Spleen (tissue), 7 donors: ENCODE measurements around the gene BRAT1.

Experiments used
- POLR2AphosphoS5 ChIP-seq, 3 donors: sonication (generic); formaldehyde crosslinking; IDR thresholded peaks; one replicate each; pipeline ENCODE4 v1.5.1; 2017; ENCODE audit warnings: antibody characterized with exemption in 3 of 3
- TF ChIP-seq, protein P1 (sequence below), 11 experiments: fragments of 200-600 bp in 7 of 11; fragments of 450-650 bp in 4 of 11; sonication (generic) in 4 of 11; IDR thresholded peaks in 8 of 11; conservative IDR thresholded peaks in 3 of 11; 1 replicate in 7 of 11; 2 replicates in 4 of 11; pipeline versions ENCODE4 v1.4.0 to v1.8.0; 2016 to 2021; ENCODE audit warnings: antibody characterized with exemption in 11 of 11, inconsistent platforms in 4 of 11, mild to moderate bottlenecking in 1 of 11
- donor health status: DM: no; HTN: no; CAD: no; lungs with moderate emphysema.
- donor health status: DM: no; HTN: no; CAD: no.
- donor health status: DM: no; HTN: no; CAD: no.

DNA sequence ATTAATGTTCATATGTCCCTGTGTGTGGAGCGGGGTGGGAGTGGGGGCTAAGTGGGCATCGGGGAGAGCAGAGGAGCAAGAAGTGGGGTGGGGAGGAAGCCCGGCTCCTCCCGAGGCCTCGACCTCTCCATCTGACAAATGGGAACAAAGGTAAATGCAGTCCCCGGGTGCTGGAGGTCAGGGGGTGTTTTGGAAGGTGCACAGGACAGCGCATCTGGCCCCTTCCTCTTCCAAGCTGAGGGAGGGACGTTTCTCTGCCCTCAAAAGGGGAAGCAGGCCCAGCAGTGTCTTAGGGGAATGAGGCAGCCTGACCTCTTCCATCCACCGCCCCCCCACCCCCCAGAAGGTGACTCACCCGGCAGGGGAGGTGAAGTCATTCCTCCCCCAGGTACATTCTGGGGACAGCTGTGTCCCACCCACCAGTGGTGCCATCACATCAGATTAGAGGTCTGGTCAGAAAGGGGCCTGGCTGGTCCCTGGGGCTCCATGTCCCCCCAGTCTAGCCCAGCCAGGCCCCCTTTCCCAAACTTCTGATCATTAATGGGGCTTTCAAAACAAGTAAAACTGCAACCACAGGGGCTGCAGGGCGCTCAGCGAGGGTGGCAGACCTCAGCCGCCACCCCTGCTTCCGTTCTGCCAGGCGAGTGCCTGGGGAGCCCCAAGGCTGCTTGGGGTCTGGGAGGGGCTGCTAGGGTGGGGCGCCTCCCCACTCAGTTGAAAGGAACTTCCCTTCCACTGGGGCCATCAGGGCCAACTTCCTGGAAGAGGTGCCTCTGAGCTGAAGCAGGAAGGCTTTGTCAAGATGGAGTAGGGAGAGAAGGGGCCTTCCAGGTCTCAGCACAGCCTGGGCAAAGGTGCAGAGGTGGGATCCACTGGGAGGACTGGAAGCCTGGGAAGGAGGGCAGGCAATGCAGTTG lies 25.0 kb downstream of the BRAT1 start:
- TF ChIP-seq, protein P1, sequence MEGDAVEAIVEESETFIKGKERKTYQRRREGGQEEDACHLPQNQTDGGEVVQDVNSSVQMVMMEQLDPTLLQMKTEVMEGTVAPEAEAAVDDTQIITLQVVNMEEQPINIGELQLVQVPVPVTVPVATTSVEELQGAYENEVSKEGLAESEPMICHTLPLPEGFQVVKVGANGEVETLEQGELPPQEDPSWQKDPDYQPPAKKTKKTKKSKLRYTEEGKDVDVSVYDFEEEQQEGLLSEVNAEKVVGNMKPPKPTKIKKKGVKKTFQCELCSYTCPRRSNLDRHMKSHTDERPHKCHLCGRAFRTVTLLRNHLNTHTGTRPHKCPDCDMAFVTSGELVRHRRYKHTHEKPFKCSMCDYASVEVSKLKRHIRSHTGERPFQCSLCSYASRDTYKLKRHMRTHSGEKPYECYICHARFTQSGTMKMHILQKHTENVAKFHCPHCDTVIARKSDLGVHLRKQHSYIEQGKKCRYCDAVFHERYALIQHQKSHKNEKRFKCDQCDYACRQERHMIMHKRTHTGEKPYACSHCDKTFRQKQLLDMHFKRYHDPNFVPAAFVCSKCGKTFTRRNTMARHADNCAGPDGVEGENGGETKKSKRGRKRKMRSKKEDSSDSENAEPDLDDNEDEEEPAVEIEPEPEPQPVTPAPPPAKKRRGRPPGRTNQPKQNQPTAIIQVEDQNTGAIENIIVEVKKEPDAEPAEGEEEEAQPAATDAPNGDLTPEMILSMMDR (IDR thresholded peaks at IDR 0.05 in 8 of 11, conservative IDR thresholded peaks at IDR 0.05 in 3 of 11), result peak in 1 of 11 experiments; percentile 21
- peak; percentile 75 to 87 (median 84) for TF ChIP-seq POLR2AphosphoS5 (IDR thresholded peaks at IDR 0.05)
